Activated naive CD8-positive, alpha-beta T cell treated with anti-CD3 and anti-CD28 coated beads, Interleukin-2, amount 50 U/mL, for 16 hours (primary cell): ENCODE data around the gene FICD.
A peak's percentile ranks its signal among the peaks of the same experiment; 100 is the strongest.

ENCODE experiments used
- DNase-seq: peaks from one replicate; pipeline ENCODE4 v3.0.0-alpha.2; 2020; ENCODE audit warnings: low read depth, low spot score

FICD gene

GRCh38 chr12:108502922-108503321 is 12.2 kb upstream of the FICD start:
- no peak for DNase-seq

DNA sequence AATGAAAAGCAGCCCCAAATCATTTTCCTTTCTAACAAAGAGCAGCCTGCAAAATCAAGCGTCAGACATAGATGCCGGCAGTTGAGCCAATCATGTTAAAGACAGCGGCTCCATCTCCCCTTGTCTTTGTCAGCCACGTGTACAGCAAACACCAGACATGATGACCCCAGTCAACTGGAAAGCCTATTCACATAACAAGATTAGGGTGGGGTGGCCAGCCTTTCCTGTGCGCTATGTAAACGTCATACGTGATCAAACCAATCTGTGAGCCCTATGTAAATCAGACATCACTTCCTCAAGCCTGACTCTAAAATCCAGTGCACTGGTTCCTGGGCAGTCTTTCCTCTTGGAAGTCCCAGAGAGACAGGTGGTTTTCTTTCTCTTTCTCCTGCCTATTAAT is 9.9 kb upstream of the FICD start:
- DNase-seq = no peak

DNA sequence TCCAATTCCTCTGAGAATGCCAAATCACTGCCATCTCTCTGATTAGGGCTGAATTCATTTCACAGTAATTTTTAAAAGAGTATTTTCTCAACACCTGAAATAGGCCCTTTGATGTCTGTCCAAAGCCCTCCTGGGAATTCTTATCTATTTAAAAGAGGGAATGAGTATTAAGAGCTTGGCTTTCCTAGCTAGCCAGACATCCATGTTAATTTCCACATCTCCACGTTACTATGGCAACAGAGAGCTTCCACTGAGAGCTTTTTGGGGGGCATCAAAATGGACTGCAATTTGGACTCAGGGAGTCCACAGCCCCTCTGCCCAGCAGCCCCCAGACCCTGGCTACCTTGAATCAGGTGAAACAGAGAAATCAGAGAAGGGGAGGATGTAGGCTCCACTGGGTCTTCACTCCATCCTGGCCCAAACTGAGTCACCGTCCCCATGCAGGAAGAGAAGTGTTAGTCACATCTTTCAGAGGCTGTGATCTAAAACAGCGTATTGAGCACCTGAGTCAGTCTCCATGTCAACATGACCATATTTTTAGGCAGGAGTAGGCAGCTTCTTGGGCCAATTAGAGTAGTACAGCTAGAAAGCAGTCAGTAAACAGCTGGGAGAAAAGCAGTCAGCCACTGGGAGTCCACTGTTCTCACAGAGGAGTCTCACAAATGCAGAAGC is 7.0 kb upstream of the FICD start:
- no peak for DNase-seq

DNA sequence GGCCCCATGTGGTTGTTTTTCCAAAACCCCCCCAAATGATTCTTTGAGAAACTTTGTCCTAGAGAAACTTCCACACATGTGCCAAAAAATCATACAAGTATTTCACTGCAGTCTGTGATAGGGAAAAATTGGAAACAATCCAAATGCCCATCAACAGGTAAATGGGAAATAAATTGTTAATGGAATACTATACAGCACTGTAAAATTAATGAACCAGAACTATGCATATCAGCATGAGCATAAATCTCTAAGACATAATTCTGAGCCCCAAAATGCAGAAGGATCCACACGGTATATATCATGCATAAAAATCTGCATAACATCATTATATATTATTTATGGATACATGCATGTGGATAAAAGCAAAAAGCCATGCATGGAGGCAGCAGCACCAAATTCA is 5.3 kb upstream of the FICD start:
- DNase-seq = no peak

DNA sequence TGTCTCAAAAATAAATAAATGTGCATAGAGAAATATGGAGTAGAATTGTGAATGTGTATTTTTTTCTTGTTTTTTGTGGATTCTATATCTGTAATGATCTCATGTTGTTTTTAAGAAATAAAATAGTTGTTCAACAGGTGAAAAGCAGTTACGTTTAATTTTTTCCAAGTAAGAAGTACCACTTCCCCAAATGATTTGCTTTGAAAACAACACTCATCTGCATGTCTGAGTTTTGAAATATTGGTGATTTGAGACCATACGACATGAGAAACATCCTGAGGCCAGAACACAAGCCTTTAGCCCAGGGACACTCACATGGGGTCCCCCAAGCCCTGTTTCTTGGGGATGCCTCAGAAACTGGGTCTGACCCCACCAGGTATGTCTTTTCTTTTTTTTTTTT is 4.2 kb upstream of the FICD start:
- no peak for DNase-seq

DNA sequence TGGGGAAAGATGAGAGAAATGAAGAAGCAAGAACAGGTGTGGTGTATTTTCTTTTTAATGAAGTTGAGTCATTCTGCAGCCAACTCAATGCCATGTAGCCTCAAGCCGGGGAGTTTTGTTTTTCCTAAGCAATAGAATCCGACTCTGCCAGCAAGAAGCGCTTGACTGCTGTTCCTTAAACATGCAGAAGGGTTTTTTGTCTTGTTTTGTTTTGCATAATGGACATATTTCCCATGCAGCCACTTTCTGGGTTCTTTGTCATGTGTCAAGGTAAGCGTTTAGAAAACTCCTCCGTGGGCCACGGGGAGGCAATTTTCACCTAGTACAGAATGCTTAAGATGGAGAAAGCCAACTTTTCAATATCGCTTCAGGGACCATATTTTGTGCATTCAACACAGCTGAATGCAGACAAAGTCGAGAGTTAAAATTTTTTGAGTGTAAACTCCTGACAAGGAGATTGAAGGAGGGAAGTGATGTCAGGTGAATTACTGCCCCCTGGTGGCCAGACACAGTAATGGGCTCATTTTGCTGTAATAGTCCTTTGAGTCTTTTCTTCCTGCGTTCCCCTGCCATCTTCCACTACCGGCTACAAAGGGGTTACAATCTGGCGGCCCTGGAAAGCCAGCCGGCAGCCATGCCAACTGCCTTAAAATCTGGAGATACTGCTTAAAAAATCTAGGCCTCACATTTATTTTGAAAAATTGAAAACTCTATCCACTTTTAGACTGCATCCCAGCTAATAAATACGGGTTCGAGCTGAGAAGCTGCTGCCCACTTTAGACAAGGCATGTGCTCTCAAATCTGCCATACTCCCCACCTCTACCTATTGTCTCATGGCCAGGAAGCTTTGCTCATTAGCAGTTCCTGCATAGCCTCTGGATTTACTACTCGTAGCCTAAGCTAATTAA is 3.2 kb upstream of the FICD start:
- DNase-seq = peak; percentile 55

DNA sequence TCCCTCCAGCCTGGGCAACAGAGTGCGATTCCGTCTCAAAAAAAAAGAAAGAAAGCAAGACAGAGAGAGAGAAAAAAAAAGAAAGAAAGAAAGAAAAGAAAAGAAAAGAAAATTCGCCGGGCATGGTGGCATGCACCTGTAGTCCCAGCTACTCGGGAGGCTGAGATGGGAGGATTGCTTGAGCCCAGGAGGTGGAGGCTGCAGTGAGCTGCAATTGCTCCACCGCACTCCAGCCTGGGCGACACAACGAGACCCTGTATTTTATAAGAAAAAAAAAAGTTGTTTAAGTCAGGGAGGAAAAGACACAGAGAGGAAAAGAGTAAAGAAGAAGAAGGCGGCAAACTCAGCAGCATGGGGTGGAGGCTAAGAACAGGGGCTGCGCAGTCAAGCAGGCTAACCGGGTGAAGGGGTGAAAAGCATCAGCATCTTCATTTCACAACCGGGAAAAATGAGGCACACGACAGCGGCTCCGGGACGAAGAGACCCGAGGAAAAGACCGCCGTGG is 557 bp upstream of the FICD start:
- DNase-seq = no peak

- no peak for DNase-seq
These were observed 839 bp downstream of the FICD start for GRCh38 chr12:108515916-108516315.

- no peak for DNase-seq
These were observed 1.6 kb downstream of the FICD start for GRCh38 chr12:108516511-108517275.

DNA sequence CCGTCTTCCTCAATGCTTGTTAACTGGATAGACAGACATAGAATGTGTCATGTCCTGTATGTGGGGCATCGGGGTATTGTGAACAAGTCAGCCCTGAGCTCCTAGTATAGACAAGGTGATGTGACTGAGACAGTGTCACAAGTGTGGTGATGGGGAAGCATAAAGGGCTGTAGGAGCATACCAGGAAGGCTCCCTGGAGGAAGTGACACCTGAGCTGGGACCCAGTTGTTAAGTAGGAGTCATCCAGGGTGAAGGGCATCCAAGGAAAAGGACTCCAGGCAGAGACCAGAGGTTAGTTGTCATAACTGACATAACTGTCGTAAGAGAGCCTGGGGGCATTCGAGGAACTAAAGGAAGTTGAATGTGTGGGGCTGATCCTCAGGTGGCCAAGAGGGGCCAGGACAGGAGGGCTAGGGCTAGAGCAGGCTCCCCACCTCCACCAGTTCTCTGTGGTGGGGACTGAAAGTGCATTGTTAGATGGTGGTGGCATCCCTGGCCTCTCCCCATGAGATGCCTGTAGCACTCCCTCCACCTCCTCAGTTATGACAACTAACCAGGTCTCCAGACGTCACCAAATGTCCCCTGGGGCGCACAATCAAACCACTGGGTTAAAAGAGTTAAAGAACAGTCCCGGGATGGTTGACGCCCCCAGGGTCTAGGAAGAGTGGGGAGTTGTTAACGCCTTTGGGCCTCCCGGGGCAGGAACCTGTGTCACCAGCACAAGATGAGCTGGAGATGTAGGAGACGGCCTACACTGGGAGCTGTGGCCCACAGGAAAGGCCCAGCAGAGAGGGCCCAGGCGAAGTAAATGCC is 2.4 kb downstream of the FICD start:
- no peak for DNase-seq

DNA sequence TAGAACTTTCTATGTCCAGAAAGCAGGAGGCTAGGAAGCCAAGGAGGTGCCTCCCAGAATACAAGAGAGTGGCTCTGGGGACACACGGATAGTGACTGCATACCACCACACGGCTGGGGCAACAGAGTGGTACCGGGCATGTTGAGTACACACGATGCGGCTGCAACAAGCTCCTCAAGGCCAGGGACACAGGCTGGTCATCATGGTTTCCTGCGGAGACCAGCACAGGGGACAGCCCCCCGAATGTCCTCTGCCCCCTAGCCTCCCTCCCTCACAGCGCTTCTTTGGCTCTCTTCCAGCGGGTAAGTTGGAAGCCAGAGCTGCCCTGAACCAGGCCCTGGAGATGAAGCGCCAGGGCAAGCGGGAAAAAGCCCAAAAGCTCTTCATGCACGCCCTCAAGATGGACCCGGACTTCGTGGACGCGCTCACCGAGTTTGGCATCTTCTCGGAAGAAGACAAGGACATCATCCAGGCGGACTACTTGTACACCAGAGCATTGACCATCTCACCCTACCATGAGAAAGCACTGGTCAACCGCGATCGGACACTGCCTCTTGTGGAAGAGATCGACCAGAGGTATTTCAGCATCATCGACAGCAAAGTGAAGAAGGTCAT is 3.1 kb downstream of the FICD start:
- no peak for DNase-seq

DNA sequence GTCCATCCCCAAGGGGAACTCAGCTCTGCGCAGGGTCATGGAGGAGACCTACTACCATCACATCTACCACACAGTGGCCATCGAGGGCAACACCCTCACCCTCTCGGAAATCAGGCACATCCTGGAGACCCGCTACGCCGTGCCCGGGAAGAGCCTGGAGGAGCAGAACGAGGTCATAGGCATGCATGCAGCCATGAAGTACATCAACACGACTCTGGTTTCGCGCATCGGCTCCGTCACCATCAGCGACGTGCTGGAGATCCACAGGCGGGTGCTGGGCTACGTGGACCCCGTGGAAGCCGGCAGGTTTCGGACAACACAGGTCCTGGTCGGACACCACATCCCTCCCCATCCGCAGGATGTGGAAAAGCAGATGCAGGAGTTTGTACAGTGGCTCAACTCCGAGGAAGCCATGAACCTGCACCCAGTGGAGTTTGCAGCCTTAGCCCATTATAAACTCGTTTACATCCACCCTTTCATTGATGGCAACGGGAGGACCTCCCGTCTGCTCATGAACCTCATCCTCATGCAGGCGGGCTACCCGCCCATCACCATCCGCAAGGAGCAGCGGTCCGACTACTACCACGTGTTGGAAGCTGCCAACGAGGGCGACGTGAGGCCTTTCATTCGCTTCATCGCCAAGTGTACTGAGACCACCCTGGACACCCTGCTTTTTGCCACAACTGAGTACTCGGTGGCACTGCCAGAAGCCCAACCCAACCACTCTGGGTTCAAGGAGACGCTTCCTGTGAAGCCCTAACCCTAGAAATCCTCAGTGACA is 3.8 kb downstream of the FICD start:
- DNase-seq = no peak

DNA sequence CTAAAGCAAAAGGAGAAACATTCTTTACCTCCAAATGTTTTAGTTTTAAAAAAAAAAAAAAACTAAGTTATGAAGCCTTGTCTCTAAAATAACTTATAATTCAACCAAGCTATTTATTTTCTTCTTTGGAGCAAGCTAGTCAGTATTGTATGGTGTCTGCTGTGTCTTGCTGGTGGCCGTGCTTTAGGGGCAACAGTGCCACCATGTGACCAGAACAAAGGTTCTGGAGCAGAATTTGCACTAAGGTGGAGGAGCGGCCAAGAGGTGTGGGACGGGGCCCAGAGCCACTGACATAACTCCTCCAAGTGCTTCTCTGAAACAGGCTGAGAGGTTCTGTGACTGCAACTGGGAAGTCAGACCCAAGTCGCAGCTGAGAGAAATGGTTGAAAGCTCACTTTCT is 4.5 kb downstream of the FICD start:
- DNase-seq = no peak

- DNase-seq = no peak
These were observed 8.3 kb downstream of the FICD start for GRCh38 chr12:108523365-108523764.

- DNase-seq = no peak
These were observed 10.6 kb downstream of the FICD start for GRCh38 chr12:108525681-108526080.

GRCh38 chr12:108526482-108527165 is 11.5 kb downstream of the FICD start:
- DNase-seq = no peak

DNA sequence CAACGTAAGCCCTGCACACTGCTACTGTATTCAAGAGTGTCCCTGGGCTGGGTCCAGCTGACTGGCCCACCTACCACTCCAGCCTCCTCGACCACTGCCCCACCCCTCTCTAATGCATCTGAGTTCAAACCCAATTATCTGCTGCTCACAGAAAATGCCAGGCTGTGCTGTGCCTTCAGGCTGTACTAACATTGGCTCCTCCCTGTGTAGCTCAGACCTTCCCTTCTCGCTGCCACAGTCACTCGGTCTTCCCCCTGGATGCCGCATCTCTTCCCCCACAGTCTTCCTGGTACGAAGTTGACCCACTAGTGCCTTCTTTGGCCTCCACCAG is 12.1 kb downstream of the FICD start:
- DNase-seq = no peak

- no peak for DNase-seq
These were observed 15.1 kb downstream of the FICD start for GRCh38 chr12:108530161-108530560.
